DOHH2 (cell line): ENCODE measurements around the gene AP3S1.

ENCODE experiments used
- EZH2phosphoT487 ChIP-seq: fragments of 200-600 bp; sonication (generic); IDR thresholded peaks from 2 replicates; pipeline ENCODE4 v1.6.1; 2017; ENCODE audit warnings: borderline replicate concordance, mild to moderate bottlenecking, antibody characterized with exemption, low read length, moderate library complexity, mixed read lengths
- TF ChIP-seq, protein P1 (sequence below): fragments of 200-600 bp; sonication (generic); IDR thresholded peaks from one replicate; pipeline ENCODE4 v1.5.1; 2014; ENCODE audit warnings: antibody characterized with exemption, mild to moderate bottlenecking, low read depth, low read length; ENCODE audit not compliant: poor library complexity, severe bottlenecking

GRCh38 chr5:115936031-115936430 is 94.3 kb downstream of the AP3S1 start:
- no peak for TF ChIP-seq EZH2phosphoT487
- TF ChIP-seq, protein P1, sequence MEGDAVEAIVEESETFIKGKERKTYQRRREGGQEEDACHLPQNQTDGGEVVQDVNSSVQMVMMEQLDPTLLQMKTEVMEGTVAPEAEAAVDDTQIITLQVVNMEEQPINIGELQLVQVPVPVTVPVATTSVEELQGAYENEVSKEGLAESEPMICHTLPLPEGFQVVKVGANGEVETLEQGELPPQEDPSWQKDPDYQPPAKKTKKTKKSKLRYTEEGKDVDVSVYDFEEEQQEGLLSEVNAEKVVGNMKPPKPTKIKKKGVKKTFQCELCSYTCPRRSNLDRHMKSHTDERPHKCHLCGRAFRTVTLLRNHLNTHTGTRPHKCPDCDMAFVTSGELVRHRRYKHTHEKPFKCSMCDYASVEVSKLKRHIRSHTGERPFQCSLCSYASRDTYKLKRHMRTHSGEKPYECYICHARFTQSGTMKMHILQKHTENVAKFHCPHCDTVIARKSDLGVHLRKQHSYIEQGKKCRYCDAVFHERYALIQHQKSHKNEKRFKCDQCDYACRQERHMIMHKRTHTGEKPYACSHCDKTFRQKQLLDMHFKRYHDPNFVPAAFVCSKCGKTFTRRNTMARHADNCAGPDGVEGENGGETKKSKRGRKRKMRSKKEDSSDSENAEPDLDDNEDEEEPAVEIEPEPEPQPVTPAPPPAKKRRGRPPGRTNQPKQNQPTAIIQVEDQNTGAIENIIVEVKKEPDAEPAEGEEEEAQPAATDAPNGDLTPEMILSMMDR = no peak
